ENCODE results near the gene NTN5. TPM values are rescaled to one million over a fixed set of nuclear protein-coding genes. Genes with fewer than 3 reads are reported as not detected.

NTN5 gene
- total RNA-seq, 6 experiments from 2014 or later = 0.12 to 0.23 (median 0.18) TPM; not detected in 2

- H3K4me3 Mint-ChIP-seq = no peak overlapping the region
These were observed 35.7 kb upstream of the NTN5 start for GRCh38 chr19:48708471-48708870.

GRCh38 chr19:48705431-48705830 is 32.6 kb upstream of the NTN5 start:
- no peaks in the 10 kb centered on the region for H3K4me1 Mint-ChIP-seq (ENCODE audit: low read depth)
- H3K9me3 Mint-ChIP-seq = no peaks in the 10 kb centered on the region
- H3K27me3 Mint-ChIP-seq (ENCODE audit: insufficient read depth) = peaks cover 1% of the 10 kb centered on the region; the same call in 1 of the 2 replicates
- TF ChIP-seq CTCF (IDR thresholded peaks at IDR 0.05) = no peak
- no peak overlapping the region for H3K4me3 Mint-ChIP-seq
- H3K36me3 Mint-ChIP-seq (ENCODE audit: low read depth) = no peaks in the 10 kb centered on the region; the same call in 1 of the 2 replicates
- no peak for DNase-seq
- H3K27ac Mint-ChIP-seq = no peak overlapping the region

More at GRCh38 chr19:48708471-48708870, 35.7 kb upstream of the NTN5 start:
- Mint-ChIP-seq H3K4me1 (ENCODE audit: low read depth) (0 out of 2 replicates have a peak, but pooled peaks cover 6% of the 10 kb centered on the region), H3K36me3 (ENCODE audit: low read depth) (no peaks in the 10 kb centered on the region; the same call in 1 of the 2 replicates), H3K27me3 (ENCODE audit: insufficient read depth) (peaks cover 1% of the 10 kb centered on the region), H3K9me3 (no peaks in the 10 kb centered on the region; the same call in 1 of the 2 replicates), H3K27ac (no peak overlapping the region)
- no peak for DNase-seq
- no peak for TF ChIP-seq CTCF (IDR thresholded peaks at IDR 0.05)

GRCh38 chr19:48703316-48703715 is 30.5 kb upstream of the NTN5 start:
- DNase-seq = no peak
- H3K4me1 Mint-ChIP-seq (ENCODE audit: low read depth) = peaks cover 14% of the 10 kb centered on the region
- no peaks in the 10 kb centered on the region; the same call in 1 of the 2 replicates for H3K36me3 Mint-ChIP-seq (ENCODE audit: low read depth)
- H3K27ac Mint-ChIP-seq = no peak overlapping the region
- no peaks in the 10 kb centered on the region for H3K9me3 Mint-ChIP-seq
- no peak for TF ChIP-seq CTCF (IDR thresholded peaks at IDR 0.05)
- H3K4me3 Mint-ChIP-seq = no peak overlapping the region
- H3K27me3 Mint-ChIP-seq (ENCODE audit: insufficient read depth) = peaks cover 4% of the 10 kb centered on the region; the same call in 1 of the 2 replicates

- TF ChIP-seq CTCF (IDR thresholded peaks at IDR 0.05) = no peak
- DNase-seq = no peak
- Mint-ChIP-seq H3K27ac (no peak overlapping the region), H3K27me3 (ENCODE audit: insufficient read depth) (peaks cover 4% of the 10 kb centered on the region; the same call in 1 of the 2 replicates), H3K4me3 (no peak overlapping the region), H3K9me3 (no peaks in the 10 kb centered on the region), H3K36me3 (ENCODE audit: low read depth) (no peaks in the 10 kb centered on the region; the same call in 1 of the 2 replicates), H3K4me1 (ENCODE audit: low read depth) (peaks cover 20% of the 10 kb centered on the region)
These were observed 29.9 kb upstream of the NTN5 start for GRCh38 chr19:48702701-48703100.

GRCh38 chr19:48698046-48698445 is 25.2 kb upstream of the NTN5 start:
- DNase-seq = peak; percentile 38
- Mint-ChIP-seq H3K9me3 (no peaks in the 10 kb centered on the region), H3K27me3 (ENCODE audit: insufficient read depth) (peaks cover 13% of the 10 kb centered on the region; the same call in 1 of the 2 replicates), H3K4me1 (ENCODE audit: low read depth) (peaks cover 20% of the 10 kb centered on the region), H3K36me3 (ENCODE audit: low read depth) (no peaks in the 10 kb centered on the region), H3K27ac (no peak overlapping the region), H3K4me3 (no peak overlapping the region)
- TF ChIP-seq CTCF (IDR thresholded peaks at IDR 0.05) = no peak

Measured in HFFc6 (cell line).